AG04450 (cell line): ENCODE results near the gene VAV3. TPM values are rescaled to one million over a fixed set of nuclear protein-coding genes. Genes with fewer than 3 reads are reported as not detected.

ENCODE experiments used
- CTCF ChIA-PET: fragments of 300-600, 350-600 bp; formaldehyde crosslinking; extraction: SDS; loops from one replicate; lab custom pipeline; 2022; ENCODE audit warnings: antibody characterized with exemption, inconsistent platforms; lab: Charles Lee
- POLR2A ChIA-PET: fragments of 350-600 bp; formaldehyde crosslinking; extraction: SDS; loops from one replicate; lab custom pipeline; 2021; ENCODE audit warnings: antibody characterized with exemption, inconsistent platforms; lab: Yijun Ruan, JAX
- DNase-seq: peaks from one replicate; pipeline ENCODE4 v3.0.0-alpha.2; 2011; ENCODE audit warnings: low read depth, low spot score
- H3K27ac ChIP-seq: one replicate; pipeline ENCODE4 v1.5.1; 2012; ENCODE audit warnings: low read depth, low read length, control low read depth
- H3K27me3 ChIP-seq: one replicate; pipeline ENCODE4 v1.6.0; 2012; ENCODE audit warnings: low read length; ENCODE audit not compliant: control insufficient read depth, insufficient read depth
- H3K4me3 ChIP-seq: 2 replicates; pipeline ENCODE4 v1.5.1; 2011; ENCODE audit warnings: mild to moderate bottlenecking, low read depth, low read length, control low read depth
- H3K9me3 ChIP-seq: 2 replicates; pipeline ENCODE4 v1.5.1; 2012; ENCODE audit warnings: low read length; ENCODE audit not compliant: control insufficient read depth, insufficient read depth
- polyA plus RNA-seq: library from polyadenylated mRNA; depleted of rRNA; stranded (reverse); fragments of >200 nt; gene quantifications from 2 replicates; pipeline ENCODE4 v1.2.3, GENCODE V29; 2011
- TF ChIP-seq, protein P1 (sequence below): IDR thresholded peaks from 2 replicates; pipeline ENCODE4 v1.5.1; 2011; ENCODE audit warnings: low read depth, low read length, control low read depth, inconsistent platforms

The VAV3 gene
- polyA plus RNA-seq, 1 experiment, result 0.02 TPM

DNA sequence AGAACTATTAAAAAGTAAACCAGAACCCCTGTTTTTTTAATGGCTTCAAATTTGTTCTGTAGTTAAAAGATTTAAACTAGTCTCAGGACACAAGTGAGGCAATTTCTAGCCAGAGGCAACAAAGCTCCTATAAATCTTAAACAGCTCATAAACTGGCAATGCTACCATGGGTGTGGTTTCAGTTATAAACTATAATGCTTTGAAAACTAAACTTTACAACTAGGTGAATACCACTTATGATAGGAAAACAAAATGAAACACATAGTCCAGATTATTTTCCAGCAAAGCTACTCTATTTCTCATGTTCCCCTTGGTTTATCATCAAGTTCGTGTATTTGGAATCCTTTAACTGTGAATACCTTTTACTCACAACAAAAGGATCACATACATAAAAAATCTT is 282.5 kb downstream of the VAV3 start:
- no peak overlapping the region for H3K4me3 ChIP-seq
- no peaks in the 10 kb centered on the region for H3K9me3 ChIP-seq
- ChIA-PET POLR2A (no interaction called here), CTCF (no interaction called here)
- TF ChIP-seq, protein P1, sequence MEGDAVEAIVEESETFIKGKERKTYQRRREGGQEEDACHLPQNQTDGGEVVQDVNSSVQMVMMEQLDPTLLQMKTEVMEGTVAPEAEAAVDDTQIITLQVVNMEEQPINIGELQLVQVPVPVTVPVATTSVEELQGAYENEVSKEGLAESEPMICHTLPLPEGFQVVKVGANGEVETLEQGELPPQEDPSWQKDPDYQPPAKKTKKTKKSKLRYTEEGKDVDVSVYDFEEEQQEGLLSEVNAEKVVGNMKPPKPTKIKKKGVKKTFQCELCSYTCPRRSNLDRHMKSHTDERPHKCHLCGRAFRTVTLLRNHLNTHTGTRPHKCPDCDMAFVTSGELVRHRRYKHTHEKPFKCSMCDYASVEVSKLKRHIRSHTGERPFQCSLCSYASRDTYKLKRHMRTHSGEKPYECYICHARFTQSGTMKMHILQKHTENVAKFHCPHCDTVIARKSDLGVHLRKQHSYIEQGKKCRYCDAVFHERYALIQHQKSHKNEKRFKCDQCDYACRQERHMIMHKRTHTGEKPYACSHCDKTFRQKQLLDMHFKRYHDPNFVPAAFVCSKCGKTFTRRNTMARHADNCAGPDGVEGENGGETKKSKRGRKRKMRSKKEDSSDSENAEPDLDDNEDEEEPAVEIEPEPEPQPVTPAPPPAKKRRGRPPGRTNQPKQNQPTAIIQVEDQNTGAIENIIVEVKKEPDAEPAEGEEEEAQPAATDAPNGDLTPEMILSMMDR, result no peak
- no peaks in the 10 kb centered on the region for H3K27me3 ChIP-seq
- no peak for DNase-seq
- no peak overlapping the region for H3K27ac ChIP-seq

DNA sequence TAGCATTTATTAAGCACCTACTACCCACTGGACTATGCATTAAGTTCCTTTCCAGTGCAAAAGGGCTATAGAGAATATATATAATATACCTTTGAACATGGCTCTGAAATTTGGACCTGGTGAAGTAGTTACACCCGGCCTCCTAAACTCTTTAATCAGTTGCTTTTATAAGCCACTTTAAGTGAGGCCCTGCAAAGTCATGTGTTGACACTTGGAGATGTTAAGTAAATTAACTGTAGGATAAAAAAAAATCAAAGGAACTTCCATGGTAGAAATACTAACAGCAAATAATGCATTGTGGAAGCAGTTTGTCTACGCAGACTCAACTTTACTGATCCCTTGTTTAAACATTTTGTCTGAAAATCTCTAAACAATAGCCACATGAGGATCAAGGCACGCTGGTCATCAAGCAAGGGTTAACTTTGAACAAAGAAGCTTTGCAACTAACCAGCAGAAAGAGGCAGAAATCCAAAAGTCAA is 283.9 kb downstream of the VAV3 start:
- no peak for DNase-seq
- ChIA-PET POLR2A (no interaction called here), CTCF (no interaction called here)
- Histone ChIP-seq H3K4me3 (no peak overlapping the region), H3K9me3 (no peaks in the 10 kb centered on the region), H3K27me3 (no peaks in the 10 kb centered on the region), H3K27ac (no peak overlapping the region)
- TF ChIP-seq, protein P1, result no peak

DNA sequence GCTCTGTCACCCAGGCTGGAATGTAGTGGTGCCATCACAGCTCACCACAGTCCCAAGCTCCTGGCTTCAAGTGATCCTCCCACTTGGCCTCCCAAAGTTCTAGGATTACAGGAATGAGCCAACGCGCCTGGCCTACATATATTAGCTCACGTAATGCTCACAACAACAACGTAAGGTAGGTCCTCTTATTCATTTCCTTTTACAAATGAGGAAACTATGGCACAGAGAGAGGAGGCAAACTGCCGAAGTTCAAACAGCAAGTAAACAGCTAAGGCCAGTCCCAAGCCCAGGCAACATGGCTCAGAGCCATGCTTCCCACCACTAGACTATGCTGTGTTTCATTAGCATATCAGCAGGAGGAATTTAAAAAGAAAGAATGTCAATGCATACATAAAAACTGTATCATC is 284.4 kb downstream of the VAV3 start:
- Histone ChIP-seq H3K27ac (no peak overlapping the region), H3K4me3 (no peak overlapping the region), H3K9me3 (no peaks in the 10 kb centered on the region), H3K27me3 (no peaks in the 10 kb centered on the region)
- ChIA-PET CTCF (no interaction called here), POLR2A (no interaction called here)
- TF ChIP-seq, protein P1, result no peak
- no peak for DNase-seq

DNA sequence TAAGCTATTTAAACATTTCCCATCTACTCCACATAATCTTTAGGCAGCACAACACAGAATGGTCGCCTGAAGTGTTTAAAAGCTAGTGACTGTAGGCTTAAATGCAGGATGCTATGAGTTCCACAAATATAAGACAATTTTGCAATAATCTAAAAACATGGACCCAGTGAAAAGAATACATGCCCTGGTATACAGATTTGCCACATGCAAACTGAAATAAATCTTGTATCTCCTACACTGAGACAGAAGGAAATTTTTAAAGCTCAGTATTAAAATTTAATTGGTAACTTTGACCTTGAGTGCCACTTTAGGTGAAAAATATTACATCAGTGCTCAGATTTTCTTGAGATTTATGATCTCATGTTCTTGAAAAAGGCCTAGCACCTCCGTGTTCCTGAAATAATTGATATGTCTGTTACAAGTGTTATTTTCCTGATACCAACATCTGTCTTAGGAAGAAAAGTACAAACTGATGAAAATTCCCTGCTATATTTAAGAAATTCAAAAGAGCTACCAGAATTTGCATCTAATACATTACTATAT is 285.5 kb downstream of the VAV3 start:
- ChIA-PET CTCF (no interaction called here), POLR2A (no interaction called here)
- Histone ChIP-seq H3K4me3 (no peak overlapping the region), H3K27me3 (no peaks in the 10 kb centered on the region), H3K27ac (no peak overlapping the region), H3K9me3 (no peaks in the 10 kb centered on the region)
- TF ChIP-seq, protein P1, result no peak
- no peak for DNase-seq

DNA sequence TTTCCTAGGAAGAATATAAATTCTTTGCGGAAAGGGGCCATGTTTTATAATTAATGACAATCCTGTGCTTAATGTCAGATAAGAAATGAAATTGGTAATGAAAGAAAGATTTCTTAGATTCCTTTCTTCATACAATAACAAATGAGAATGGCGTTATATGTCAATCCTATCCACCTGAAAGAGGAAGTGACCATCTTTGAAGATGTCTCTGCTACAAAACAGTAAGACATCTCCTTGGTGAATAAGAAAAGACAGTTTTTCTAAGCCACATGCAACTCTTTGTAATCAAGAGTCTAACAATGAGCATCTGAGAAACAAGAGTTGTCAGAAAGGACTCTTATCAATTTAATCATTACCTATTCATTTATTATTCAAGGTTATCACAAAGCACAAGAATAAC is 286.0 kb downstream of the VAV3 start:
- no peaks in the 10 kb centered on the region for H3K27me3 ChIP-seq
- no peak overlapping the region for H3K27ac ChIP-seq
- no peak overlapping the region for H3K4me3 ChIP-seq
- CTCF ChIA-PET, result no interaction called here
- DNase-seq, result no peak
- TF ChIP-seq, protein P1, result no peak
- POLR2A ChIA-PET, result no interaction called here
- no peaks in the 10 kb centered on the region for H3K9me3 ChIP-seq
